Measurements from ENCODE around the gene IMPDH1.

Gene IMPDH1

DNA sequence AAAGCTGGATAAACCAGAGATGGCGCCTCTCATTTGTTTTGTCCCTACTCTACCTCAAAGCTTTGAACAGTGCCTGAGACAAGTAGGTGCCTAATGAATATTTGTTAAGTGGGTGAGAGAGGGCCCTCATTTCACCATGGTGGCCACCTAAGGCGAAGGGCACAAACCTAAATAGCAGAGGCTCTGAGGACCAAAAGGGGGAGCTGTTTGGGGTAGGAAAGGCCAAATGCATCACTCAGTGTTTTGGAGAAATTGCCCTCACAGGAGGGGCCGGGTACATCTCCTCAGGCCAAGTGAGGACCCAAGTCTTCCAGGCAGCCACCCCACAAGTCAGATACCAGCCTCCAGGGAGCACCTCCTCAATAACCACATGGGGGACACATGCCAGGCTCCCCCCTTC lies 14.0 kb downstream of the IMPDH1 start:
- peaks cover 12% of the 10 kb centered on the region for H3K36me3 ChIP-seq (ENCODE audit: control insufficient read depth, insufficient read depth, low read length)
- no CpG with 5 or more reads among the region's 3 CpGs for WGBS (ENCODE audit: insufficient coverage, insufficient read length)
- H3K9me3 ChIP-seq (ENCODE audit: control insufficient read depth, insufficient read depth, low read length), result no peaks in the 10 kb centered on the region
- no peak overlapping the region for H3K27ac ChIP-seq (ENCODE audit: low read length)
- no peak overlapping the region for H3K4me3 ChIP-seq (ENCODE audit: low read length)
- H3K4me1 ChIP-seq (ENCODE audit: control insufficient read depth, insufficient read depth, low read length), result no peaks in the 10 kb centered on the region; the same call in 1 of the 2 replicates
- H3K27me3 ChIP-seq (ENCODE audit: control insufficient read depth, insufficient read depth, low read length), result no peaks in the 10 kb centered on the region
- DNase-seq (ENCODE audit: low read depth, low spot score), result no peak

- no peak overlapping the region for H3K4me3 ChIP-seq (ENCODE audit: low read length)
- H3K36me3 ChIP-seq (ENCODE audit: control insufficient read depth, insufficient read depth, low read length), result peaks cover 8% of the 10 kb centered on the region; the same call in 1 of the 2 replicates
- H3K27me3 ChIP-seq (ENCODE audit: control insufficient read depth, insufficient read depth, low read length), result no peaks in the 10 kb centered on the region
- DNase-seq (ENCODE audit: low read depth, low spot score), result no peak
- H3K9me3 ChIP-seq (ENCODE audit: control insufficient read depth, insufficient read depth, low read length), result no peaks in the 10 kb centered on the region
- H3K27ac ChIP-seq (ENCODE audit: low read length), result no peak overlapping the region
- WGBS (ENCODE audit: insufficient coverage, insufficient read length), result no CpG with 5 or more reads among the region's 16 CpGs
- H3K4me1 ChIP-seq (ENCODE audit: control insufficient read depth, insufficient read depth, low read length), result no peaks in the 10 kb centered on the region; the same call in 1 of the 2 replicates
Measured at GRCh38 chr7:128394904-128395496, 14.8 kb downstream of the IMPDH1 start.

GRCh38 chr7:128393526-128394330 lies 16.1 kb downstream of the IMPDH1 start:
- Histone ChIP-seq H3K9me3 (ENCODE audit: control insufficient read depth, insufficient read depth, low read length) (no peaks in the 10 kb centered on the region), H3K27me3 (ENCODE audit: control insufficient read depth, insufficient read depth, low read length) (no peaks in the 10 kb centered on the region), H3K4me3 (ENCODE audit: low read length) (no peak overlapping the region), H3K36me3 (ENCODE audit: control insufficient read depth, insufficient read depth, low read length) (peaks cover 8% of the 10 kb centered on the region; the same call in 1 of the 2 replicates), H3K27ac (ENCODE audit: low read length) (no peak overlapping the region), H3K4me1 (ENCODE audit: control insufficient read depth, insufficient read depth, low read length) (peaks cover 3% of the 10 kb centered on the region; the same call in 1 of the 2 replicates)
- WGBS (ENCODE audit: insufficient coverage, insufficient read length), result no CpG with 5 or more reads among the region's 23 CpGs
- no peak for DNase-seq (ENCODE audit: low read depth, low spot score)

DNA sequence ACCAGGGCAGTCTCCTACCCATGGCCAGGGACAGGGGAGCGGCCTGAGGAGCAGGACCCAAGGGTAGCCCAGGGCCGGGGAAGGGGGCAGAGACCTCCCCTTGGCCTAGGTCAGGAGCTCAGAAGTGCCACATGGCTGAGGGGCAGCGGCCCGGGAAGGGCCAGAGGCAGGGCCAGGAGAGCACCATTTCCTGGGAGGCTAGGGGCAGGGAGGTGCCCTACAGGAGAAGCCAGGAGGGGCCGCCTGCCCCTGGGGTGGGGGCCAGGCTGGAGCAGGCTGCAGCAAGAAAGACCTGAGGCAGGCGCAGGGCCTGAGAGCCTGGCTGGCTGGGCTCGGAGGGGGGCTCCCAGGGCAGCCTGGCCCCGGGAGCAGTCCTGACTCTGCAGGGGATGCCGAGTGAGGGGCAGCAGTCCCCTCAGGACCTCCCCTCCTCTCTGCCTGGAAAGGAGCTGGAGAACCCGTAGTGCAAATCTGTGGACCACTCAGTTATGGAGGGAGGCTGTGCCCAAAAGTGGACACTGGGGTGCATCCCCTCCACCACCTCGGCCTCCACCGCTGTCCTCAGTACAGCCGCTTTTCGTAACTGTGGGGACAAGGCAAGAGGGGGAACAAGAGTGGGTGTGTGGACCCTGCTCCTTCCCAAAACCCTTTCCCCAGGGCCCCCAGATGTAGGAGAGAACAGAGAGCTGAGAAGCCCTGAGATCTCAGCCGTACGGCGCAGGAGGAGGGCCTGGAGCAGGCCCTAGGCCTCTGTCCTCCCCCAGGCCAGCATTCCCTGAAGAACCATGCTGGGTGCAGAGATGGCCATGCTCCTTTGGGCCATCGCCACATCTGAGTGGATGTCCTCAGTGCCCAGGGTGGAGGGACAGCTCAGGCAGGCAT lies 17.1 kb downstream of the IMPDH1 start:
- H3K27ac ChIP-seq (ENCODE audit: low read length), result no peak overlapping the region
- H3K4me1 ChIP-seq (ENCODE audit: control insufficient read depth, insufficient read depth, low read length), result peaks cover 3% of the 10 kb centered on the region; the same call in 1 of the 2 replicates
- no peaks in the 10 kb centered on the region for H3K9me3 ChIP-seq (ENCODE audit: control insufficient read depth, insufficient read depth, low read length)
- peaks cover 3% of the 10 kb centered on the region; the same call in 1 of the 2 replicates for H3K36me3 ChIP-seq (ENCODE audit: control insufficient read depth, insufficient read depth, low read length)
- H3K4me3 ChIP-seq (ENCODE audit: low read length), result no peak overlapping the region
- no peaks in the 10 kb centered on the region for H3K27me3 ChIP-seq (ENCODE audit: control insufficient read depth, insufficient read depth, low read length)
- DNase-seq (ENCODE audit: low read depth, low spot score), result no peak
- WGBS (ENCODE audit: insufficient coverage, insufficient read length), result no CpG with 5 or more reads among the region's 18 CpGs

GRCh38 chr7:128391805-128392204 lies 18.0 kb downstream of the IMPDH1 start:
- H3K4me3 ChIP-seq (ENCODE audit: low read length), result no peak overlapping the region
- H3K4me1 ChIP-seq (ENCODE audit: control insufficient read depth, insufficient read depth, low read length), result peaks cover 3% of the 10 kb centered on the region; the same call in 1 of the 2 replicates
- H3K27ac ChIP-seq (ENCODE audit: low read length), result no peak overlapping the region
- H3K9me3 ChIP-seq (ENCODE audit: control insufficient read depth, insufficient read depth, low read length), result no peaks in the 10 kb centered on the region
- H3K27me3 ChIP-seq (ENCODE audit: control insufficient read depth, insufficient read depth, low read length), result no peaks in the 10 kb centered on the region
- peaks cover 3% of the 10 kb centered on the region; the same call in 1 of the 2 replicates for H3K36me3 ChIP-seq (ENCODE audit: control insufficient read depth, insufficient read depth, low read length)
- DNase-seq (ENCODE audit: low read depth, low spot score), result no peak
- no CpG with 5 or more reads among the region's 7 CpGs for WGBS (ENCODE audit: insufficient coverage, insufficient read length)

- peaks cover 3% of the 10 kb centered on the region; the same call in 1 of the 2 replicates for H3K4me1 ChIP-seq (ENCODE audit: control insufficient read depth, insufficient read depth, low read length)
- DNase-seq (ENCODE audit: low read depth, low spot score), result no peak
- peaks cover 3% of the 10 kb centered on the region; the same call in 1 of the 2 replicates for H3K36me3 ChIP-seq (ENCODE audit: control insufficient read depth, insufficient read depth, low read length)
- no peak overlapping the region for H3K27ac ChIP-seq (ENCODE audit: low read length)
- H3K4me3 ChIP-seq (ENCODE audit: low read length), result no peak overlapping the region
- H3K27me3 ChIP-seq (ENCODE audit: control insufficient read depth, insufficient read depth, low read length), result no peaks in the 10 kb centered on the region
- no CpG with 5 or more reads among the region's 3 CpGs for WGBS (ENCODE audit: insufficient coverage, insufficient read length)
- no peaks in the 10 kb centered on the region for H3K9me3 ChIP-seq (ENCODE audit: control insufficient read depth, insufficient read depth, low read length)
Measured at GRCh38 chr7:128390871-128391565, 18.8 kb downstream of the IMPDH1 start.

DNA sequence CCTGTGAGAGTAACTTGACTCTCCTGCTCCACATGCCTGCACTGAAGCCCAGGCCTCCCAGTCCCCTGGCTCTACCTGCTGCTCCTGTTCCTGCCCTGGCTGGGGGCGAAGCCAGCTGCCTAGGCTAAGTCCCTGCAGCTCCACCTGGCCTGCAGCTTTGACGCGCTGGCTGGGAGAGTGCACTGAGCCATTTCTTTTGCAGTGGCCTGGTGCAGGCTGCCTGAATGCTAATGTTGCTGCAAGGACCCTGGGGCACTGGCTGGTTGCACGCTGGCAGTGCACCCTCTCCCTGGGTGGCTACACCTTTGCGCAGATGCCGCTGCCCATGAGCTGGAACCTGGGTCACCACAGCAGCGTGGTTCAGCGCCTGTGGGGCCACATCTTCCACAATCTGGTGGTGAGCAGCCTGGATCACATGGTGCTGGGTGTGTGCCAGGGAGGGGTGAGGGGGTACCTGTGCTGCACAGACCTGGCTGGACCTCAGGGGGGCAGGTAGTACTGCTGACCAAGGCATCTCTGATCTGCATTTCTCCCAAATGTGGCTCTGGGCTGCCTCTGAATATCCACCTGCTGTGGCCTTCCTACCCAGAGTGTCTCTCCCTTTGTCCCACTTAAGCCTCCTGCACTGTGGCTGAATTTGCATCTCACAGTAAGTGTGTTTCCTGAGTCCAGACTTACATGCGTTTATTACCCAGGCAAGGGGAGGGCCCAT lies 20.0 kb downstream of the IMPDH1 start:
- H3K36me3 ChIP-seq (ENCODE audit: control insufficient read depth, insufficient read depth, low read length), result peaks cover 3% of the 10 kb centered on the region; the same call in 1 of the 2 replicates
- no peaks in the 10 kb centered on the region for H3K27me3 ChIP-seq (ENCODE audit: control insufficient read depth, insufficient read depth, low read length)
- H3K9me3 ChIP-seq (ENCODE audit: control insufficient read depth, insufficient read depth, low read length), result no peaks in the 10 kb centered on the region
- no peak overlapping the region for H3K27ac ChIP-seq (ENCODE audit: low read length)
- peaks cover 3% of the 10 kb centered on the region; the same call in 1 of the 2 replicates for H3K4me1 ChIP-seq (ENCODE audit: control insufficient read depth, insufficient read depth, low read length)
- no peak for DNase-seq (ENCODE audit: low read depth, low spot score)
- no CpG with 5 or more reads among the region's 9 CpGs for WGBS (ENCODE audit: insufficient coverage, insufficient read length)
- no peak overlapping the region for H3K4me3 ChIP-seq (ENCODE audit: low read length)

GRCh38 chr7:128389085-128389617 lies 20.6 kb downstream of the IMPDH1 start:
- no peak for DNase-seq (ENCODE audit: low read depth, low spot score)
- Histone ChIP-seq H3K4me1 (ENCODE audit: control insufficient read depth, insufficient read depth, low read length) (peaks cover 3% of the 10 kb centered on the region; the same call in 1 of the 2 replicates), H3K4me3 (ENCODE audit: low read length) (no peak overlapping the region), H3K36me3 (ENCODE audit: control insufficient read depth, insufficient read depth, low read length) (peaks cover 3% of the 10 kb centered on the region; the same call in 1 of the 2 replicates), H3K9me3 (ENCODE audit: control insufficient read depth, insufficient read depth, low read length) (no peaks in the 10 kb centered on the region), H3K27ac (ENCODE audit: low read length) (no peak overlapping the region), H3K27me3 (ENCODE audit: control insufficient read depth, insufficient read depth, low read length) (no peaks in the 10 kb centered on the region)
- WGBS (ENCODE audit: insufficient coverage, insufficient read length), result no CpG with 5 or more reads among the region's 2 CpGs

GRCh38 chr7:128388145-128388485 lies 21.7 kb downstream of the IMPDH1 start:
- peaks cover 3% of the 10 kb centered on the region; the same call in 1 of the 2 replicates for H3K4me1 ChIP-seq (ENCODE audit: control insufficient read depth, insufficient read depth, low read length)

More at GRCh38 chr7:128388145-128388485, 21.7 kb downstream of the IMPDH1 start:
- Histone ChIP-seq H3K4me3 (ENCODE audit: low read length) (no peak overlapping the region), H3K27me3 (ENCODE audit: control insufficient read depth, insufficient read depth, low read length) (no peaks in the 10 kb centered on the region), H3K36me3 (ENCODE audit: control insufficient read depth, insufficient read depth, low read length) (no peaks in the 10 kb centered on the region), H3K27ac (ENCODE audit: low read length) (no peak overlapping the region), H3K9me3 (ENCODE audit: control insufficient read depth, insufficient read depth, low read length) (no peaks in the 10 kb centered on the region)
- DNase-seq (ENCODE audit: low read depth, low spot score), result no peak
- WGBS (ENCODE audit: insufficient coverage, insufficient read length), result no CpG with 5 or more reads among the region's 3 CpGs
